GM18508 (cell line): ENCODE results near the gene PTGDS.

Experiments
- ATAC-seq: cut with Tn5 transposase; IDR thresholded peaks from one replicate; pipeline ENCODE4 v1.9.1; 2021; ENCODE audit warnings: moderate number of reproducible peaks; ENCODE audit not compliant: insufficient read depth, unreplicated experiment

The PTGDS gene

GRCh38 chr9:136957461-136957860 is 19.8 kb upstream of the PTGDS start:
- ATAC-seq, result no peak

DNA sequence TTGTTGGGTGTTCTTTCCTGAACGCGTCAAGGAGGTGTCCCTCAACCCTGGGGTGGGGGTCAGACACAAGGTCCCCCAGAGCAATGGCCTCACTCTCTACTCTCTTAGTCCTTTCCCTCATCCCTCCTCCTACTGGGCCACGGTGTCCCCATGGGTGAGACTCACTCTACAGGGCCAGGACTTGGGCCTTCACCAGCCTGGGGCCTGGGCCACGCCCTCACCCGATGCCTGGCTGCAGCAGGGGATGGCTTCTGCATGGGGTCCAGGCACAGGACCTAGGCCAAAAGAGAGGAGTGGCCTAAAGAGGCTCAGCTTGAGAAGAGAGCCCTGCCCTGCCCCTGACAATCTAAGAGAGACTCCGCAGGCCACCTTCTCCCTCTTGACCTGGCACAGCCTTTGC is 19.4 kb upstream of the PTGDS start:
- no peak for ATAC-seq

GRCh38 chr9:136958473-136958872 is 18.8 kb upstream of the PTGDS start:
- no peak for ATAC-seq

DNA sequence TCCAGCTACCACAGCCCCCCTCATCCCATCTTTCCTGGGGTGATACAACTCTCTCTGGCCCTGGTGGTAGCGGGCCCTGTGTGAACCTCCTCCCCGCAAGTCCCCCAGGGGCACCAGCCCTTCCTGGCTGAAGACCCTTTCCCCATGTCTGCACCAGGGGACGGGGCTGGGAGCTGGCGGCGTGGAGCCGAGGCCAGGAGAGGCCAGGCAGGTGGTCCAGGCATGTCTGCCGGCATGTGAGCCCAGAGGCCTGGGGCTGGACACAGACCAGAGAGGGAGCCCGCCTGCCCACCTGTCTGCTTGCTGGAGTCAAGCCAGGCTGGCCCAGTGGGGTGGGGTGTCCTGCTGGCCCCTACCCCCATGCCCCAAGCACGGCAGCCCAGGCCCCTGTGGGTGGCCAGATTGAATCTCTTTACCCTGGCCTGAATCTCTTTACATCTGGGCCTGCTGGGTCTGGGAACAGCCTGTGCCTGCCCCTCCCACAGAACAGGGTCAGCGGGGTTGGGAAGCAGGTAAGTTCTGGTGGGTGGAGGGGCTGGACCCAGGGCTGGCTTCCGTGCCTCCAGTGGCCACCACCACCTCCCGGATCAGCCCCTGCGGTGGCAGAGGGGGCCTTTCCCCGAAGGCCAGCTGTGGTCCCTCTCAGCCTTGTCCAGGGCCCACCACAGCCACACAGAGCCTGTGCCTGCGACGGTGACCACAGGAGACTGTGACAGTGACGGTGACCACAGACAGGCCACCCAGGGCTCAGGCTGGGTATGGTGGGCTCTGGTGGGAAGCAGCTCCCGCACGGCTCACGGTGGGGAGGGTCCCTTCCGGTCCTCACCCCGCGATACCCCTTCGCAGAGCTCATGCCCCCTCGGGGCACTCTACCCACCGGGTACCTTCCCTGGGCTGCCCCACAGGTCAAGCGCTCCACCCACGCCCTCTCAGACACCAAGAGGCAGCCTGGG is 18.1 kb upstream of the PTGDS start:
- ATAC-seq, result no peak

- no peak for ATAC-seq
These were observed 16.9 kb upstream of the PTGDS start for GRCh38 chr9:136960212-136960937.

DNA sequence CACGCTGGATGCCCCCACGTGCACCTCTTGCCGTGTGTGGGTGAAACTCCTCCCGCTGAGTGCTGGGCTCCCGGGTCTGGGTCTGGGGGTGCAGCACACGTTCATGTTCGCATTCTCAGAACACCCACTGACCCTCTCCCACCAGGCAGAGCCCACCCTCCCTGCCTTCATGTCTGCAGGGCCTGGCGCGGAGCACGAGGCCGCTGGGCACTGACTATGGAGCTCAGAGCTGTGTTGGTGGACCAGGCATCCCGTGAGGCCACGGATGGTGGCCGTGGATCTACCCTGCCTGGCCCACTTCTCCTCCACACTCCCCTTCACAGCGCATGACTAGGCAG is 16.4 kb upstream of the PTGDS start:
- no peak for ATAC-seq

DNA sequence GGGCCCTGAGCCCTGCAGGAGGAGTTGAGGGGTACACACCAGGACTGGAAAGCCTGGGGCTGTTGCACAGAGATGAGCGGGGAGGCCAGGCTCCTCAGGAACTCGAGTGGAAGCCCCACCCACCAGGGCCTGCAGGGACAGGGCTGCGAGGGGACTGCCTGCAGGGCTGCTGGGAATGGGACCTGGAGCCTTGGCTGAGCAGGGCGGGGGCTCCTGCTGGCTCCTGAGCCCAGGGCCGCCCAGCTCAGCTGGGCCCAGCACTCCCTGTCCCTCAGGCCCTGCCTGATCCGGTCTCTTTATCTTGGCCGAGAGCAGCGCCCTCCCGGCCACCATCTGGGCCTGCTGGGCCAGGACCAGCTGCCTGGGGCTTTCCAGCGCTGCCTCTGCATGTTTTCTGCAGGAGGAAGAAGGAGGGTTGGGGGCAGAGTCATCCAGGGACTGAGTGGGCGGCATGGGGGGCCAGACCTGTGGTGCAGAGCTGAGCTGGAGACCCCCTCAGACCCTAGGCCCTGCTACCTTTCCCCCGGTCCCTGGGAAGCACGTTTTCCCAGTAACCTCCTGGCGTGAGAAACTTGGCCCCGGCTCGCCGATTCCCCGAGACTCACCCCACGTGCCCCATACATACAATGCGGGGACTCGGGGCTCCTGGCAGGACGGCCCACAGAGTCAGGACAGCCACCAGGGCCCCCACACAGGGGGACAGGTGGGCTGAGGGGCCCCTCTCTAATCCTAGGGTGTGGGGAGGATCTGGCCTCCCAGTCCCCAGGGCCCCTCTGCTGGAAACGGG is 15.8 kb upstream of the PTGDS start:
- ATAC-seq, result no peak

DNA sequence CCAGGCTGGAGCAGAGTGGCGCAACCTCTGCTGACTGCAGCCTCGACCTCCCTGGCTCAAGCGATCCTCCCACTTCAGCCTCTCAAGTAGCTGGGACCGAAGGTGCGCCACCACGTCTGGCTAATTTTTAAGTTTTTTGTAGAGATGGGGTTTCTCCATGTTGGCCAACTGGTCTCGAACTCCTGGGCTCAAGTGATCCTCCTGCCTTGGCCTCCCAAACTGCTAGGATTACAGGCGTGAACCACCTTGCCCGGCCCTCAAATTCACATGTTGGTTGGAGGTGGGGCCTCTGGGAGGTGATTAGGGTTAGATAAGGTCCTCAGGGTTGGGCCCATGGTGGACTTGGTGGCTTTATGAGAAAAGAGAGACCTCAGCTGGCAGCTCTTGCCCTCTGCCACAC is 15.1 kb upstream of the PTGDS start:
- ATAC-seq, result no peak

DNA sequence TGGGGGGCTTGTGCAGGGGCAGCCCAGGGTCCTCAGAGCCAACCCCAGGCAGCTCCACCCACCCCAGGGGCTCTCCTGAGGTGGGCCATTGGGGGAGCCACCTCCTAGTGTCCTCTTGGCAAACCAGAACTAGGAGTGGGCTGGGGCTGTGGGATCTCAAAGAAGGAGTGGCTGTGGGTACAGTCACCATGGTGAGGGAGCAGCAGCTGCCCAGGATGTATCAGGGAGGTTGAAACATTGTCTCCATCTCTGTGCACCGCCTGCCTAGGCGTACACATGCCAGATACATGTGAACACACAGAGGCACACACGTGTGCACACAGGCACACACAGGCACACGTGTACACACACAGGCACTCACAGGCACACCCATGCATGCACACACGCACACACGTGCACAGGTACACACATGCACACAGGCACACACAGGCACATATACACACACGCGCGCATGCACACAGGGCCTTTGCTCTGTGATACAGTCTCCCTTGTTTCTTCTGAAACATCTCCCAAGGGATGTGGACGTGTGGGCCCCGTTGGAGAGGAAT is 14.5 kb upstream of the PTGDS start:
- ATAC-seq, result no peak

GRCh38 chr9:136963341-136963740 is 14.0 kb upstream of the PTGDS start:
- ATAC-seq, result no peak

GRCh38 chr9:136963751-136964150 is 13.6 kb upstream of the PTGDS start:
- no peak for ATAC-seq

GRCh38 chr9:136964171-136964689 is 13.1 kb upstream of the PTGDS start:
- no peak for ATAC-seq

GRCh38 chr9:136964833-136965422 is 12.4 kb upstream of the PTGDS start:
- ATAC-seq, result no peak

DNA sequence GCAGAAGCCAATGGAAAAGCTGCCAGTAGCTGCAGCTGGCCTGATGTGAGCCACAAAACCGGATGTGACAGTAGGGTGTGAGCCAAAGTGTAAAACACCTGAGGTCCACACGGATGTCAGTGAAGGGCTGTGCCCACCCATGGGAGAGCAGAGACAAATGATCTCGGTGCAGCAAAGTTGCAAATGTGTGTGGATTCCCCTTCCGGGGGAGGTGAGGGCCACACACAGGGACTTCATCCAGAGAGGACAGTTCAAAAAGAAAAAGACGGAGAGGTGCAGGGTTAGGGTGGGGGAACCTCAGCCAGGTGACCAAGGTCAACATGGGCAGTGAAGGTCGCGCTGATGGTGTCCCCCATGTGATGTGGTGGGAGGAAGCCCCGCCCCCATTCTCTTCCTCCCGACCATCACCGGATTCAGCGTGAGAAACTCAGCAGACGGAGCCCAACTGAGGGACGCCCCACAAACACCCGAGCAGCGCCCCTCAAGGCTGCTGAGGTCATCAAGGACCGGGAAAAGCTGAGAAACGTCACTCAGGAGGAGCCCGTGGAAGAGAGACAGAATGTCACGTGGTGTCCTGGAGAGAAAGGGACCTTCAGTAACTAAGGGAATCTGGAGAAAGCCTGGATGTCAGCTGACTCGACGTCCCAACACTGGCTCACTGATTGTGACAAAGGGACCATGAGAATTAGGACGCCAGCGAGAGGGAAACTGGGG is 11.4 kb upstream of the PTGDS start:
- ATAC-seq, result no peak

- ATAC-seq, result no peak
These were observed 8.8 kb upstream of the PTGDS start for GRCh38 chr9:136968333-136969127.

DNA sequence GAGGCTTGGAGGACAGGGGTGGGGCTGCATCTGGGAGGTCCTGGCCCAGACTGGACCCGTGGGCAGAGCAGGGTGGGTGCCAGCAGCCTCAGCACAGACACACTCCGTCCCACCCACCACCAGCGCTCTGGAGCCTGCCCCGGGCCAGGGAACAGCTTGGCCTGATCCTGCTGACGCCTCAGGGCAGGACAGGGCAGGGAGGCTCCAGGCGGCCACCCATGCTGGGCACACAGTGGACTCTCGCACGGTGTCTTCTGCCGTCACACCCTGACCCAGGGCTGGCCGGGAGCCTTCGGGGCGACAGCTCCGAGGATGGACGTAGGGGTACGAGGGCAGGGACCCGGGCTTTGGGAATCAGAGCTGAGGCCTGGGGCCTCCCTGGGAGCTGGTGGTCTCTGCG is 8.2 kb upstream of the PTGDS start:
- no peak for ATAC-seq

GRCh38 chr9:136969774-136970173 is 7.5 kb upstream of the PTGDS start:
- ATAC-seq, result no peak

DNA sequence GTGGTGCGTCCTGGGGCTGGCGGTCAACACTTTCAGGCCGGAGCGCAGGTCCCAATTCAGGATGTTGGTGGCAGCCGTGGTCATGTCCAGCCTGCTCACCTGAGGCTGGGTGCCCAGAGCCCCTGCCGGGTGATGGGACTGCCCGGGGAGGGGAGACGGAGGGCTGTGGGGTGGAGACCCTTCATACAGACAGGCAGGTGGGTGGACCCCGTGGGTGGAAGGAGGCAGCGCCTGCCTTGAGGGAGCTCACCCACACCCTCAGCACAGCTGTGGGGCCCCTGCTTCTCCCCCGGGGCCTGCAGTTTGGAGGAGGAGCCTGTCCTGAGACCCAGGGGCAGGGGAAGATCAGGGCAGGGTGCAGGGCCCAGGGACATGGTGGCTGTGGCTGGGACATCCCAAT is 6.9 kb upstream of the PTGDS start:
- ATAC-seq, result no peak

DNA sequence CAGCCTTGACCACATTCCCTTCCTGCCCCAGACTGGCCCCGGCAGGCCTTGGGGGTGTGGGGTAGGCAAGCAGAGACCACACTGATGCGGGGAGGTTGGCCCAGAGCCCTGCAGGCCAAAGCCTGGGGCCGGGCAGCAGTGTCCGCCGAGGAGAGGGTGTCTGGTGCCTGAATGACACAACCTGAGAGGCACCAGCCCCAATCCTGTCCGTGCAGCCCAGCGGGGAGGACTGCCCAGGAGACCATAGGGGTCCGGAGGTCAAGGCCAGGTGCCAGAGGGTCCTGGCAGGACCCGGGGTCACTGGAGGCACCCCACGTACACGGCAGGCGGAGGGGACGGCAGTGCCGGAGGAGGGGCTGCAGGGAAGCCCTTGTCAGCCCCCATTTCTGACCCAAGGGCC is 5.6 kb upstream of the PTGDS start:
- ATAC-seq, result no peak
